ENCODE results near the gene C17orf75. TPM values are rescaled to one million over a fixed set of nuclear protein-coding genes. Genes with fewer than 3 reads are reported as not detected.

C17orf75 gene
- total RNA-seq, 1 experiment from 2014 or later = 22.5 TPM

- no peak overlapping the region for H3K4me3 ChIP-seq (replicated peaks in 1 of 2; ENCODE audit: low read depth in 1 of 2, low read length in 2 of 2)
- peaks cover 56 to 76% of the 10 kb centered on the region in 2 experiments for H3K36me3 ChIP-seq (ENCODE audit: control insufficient read depth in 1 of 2, insufficient read depth in 2 of 2, low read length in 2 of 2)
- no peak for DNase-seq (ENCODE audit: low read depth, low spot score)
- CTCF ChIA-PET = no interaction called here
- ATAC-seq = no peak
- POLR2A ChIA-PET = no interaction called here
- no peaks in the 10 kb centered on the region for H3K9me3 ChIP-seq (ENCODE audit: control insufficient read depth in 1 of 2, insufficient read depth in 1 of 2, low read depth in 1 of 2, low read length in 2 of 2)
- H3K79me2 ChIP-seq (ENCODE audit: insufficient read depth, low read length) = peaks cover 100% of the 10 kb centered on the region
- H4K20me1 ChIP-seq (ENCODE audit: insufficient read depth) = peaks cover 58% of the 10 kb centered on the region; the same call in 1 of the 2 replicates
- H3K27ac ChIP-seq (ENCODE audit: low read depth, low read length) = no peak overlapping the region
- no peak overlapping the region for H2AFZ ChIP-seq (ENCODE audit: low read depth, low read length, poor library complexity, severe bottlenecking)
- H3K4me1 ChIP-seq (ENCODE audit: control insufficient read depth in 1 of 2, insufficient read depth in 2 of 2, low read length in 2 of 2) = peaks cover 2 to 10% of the 10 kb centered on the region in 2 experiments; a peak in 3 of 4 replicates
- RAD21 ChIA-PET (ENCODE audit: low non-redundant PET in 1 of 2, low total read pairs in 2 of 2, uncharacterized antibody in 2 of 2, unreplicated experiment in 2 of 2) = no interaction called here
- BruUV-seq (replicated peaks) = no TSS peak
- H3K9me2 ChIP-seq (ENCODE audit: insufficient read depth) = no peaks in the 10 kb centered on the region
- no peak overlapping the region for H3K9ac ChIP-seq (ENCODE audit: low read length)
- TF ChIP-seq ZNF274 (IDR thresholded peaks at IDR 0.05; ENCODE audit: low read depth, low read length) = no peak
- no peak for TF ChIP-seq SIN3A (IDR thresholded peaks at IDR 0.05; ENCODE audit: low read depth)
- TF ChIP-seq ELF1 (IDR thresholded peaks at IDR 0.05; ENCODE audit: borderline replicate concordance, low read depth) = no peak
- TF ChIP-seq SRF (IDR thresholded peaks at IDR 0.05; ENCODE audit: low read depth) = no peak
- no peak for TF ChIP-seq ATF3 (IDR thresholded peaks at IDR 0.05)
- TF ChIP-seq CTCF (IDR thresholded peaks at IDR 0.05 in 2 of 3, conservative IDR thresholded peaks at IDR 0.05 in 1 of 3; ENCODE audit: borderline replicate concordance in 1 of 3, insufficient read depth in 1 of 3, low read depth in 2 of 3, low read length in 2 of 3) = no peak
- TF ChIP-seq EGR1 (IDR thresholded peaks at IDR 0.05; ENCODE audit: low read depth) = no peak
- no peak for TF ChIP-seq RAD21 (IDR thresholded peaks at IDR 0.05; ENCODE audit: low read depth)
- no peak overlapping the region for H3K4me2 ChIP-seq (ENCODE audit: low read length)
- intact Hi-C loops (cut with micrococcal nuclease) = no loop called here
- no peaks in the 10 kb centered on the region for H3K27me3 ChIP-seq (ENCODE audit: insufficient read depth, low read length)
Observed at GRCh38 chr17:32356750-32357149, 14.8 kb upstream of the C17orf75 start.

- no peak overlapping the region for H2AFZ ChIP-seq (ENCODE audit: low read depth, low read length, poor library complexity, severe bottlenecking)
- no peaks in the 10 kb centered on the region for H3K9me3 ChIP-seq (ENCODE audit: control insufficient read depth in 1 of 2, insufficient read depth in 1 of 2, low read depth in 1 of 2, low read length in 2 of 2)
- peaks cover 52 to 77% of the 10 kb centered on the region in 2 experiments for H3K36me3 ChIP-seq (ENCODE audit: control insufficient read depth in 1 of 2, insufficient read depth in 2 of 2, low read length in 2 of 2)
- ChIA-PET CTCF (no interaction called here), RAD21 (ENCODE audit: low non-redundant PET in 1 of 2, low total read pairs in 2 of 2, uncharacterized antibody in 2 of 2, unreplicated experiment in 2 of 2) (no interaction called here), POLR2A (no interaction called here)
- H3K4me3 ChIP-seq (replicated peaks in 1 of 2; ENCODE audit: low read depth in 1 of 2, low read length in 2 of 2) = no peak overlapping the region
- no peak overlapping the region for H3K9ac ChIP-seq (ENCODE audit: low read length)
- H3K27me3 ChIP-seq (ENCODE audit: insufficient read depth, low read length) = no peaks in the 10 kb centered on the region
- intact Hi-C loops (cut with micrococcal nuclease) = no loop called here
- H3K9me2 ChIP-seq (ENCODE audit: insufficient read depth) = no peaks in the 10 kb centered on the region
- peaks cover 60% of the 10 kb centered on the region; the same call in 1 of the 2 replicates for H4K20me1 ChIP-seq (ENCODE audit: insufficient read depth)
- peaks cover 100% of the 10 kb centered on the region for H3K79me2 ChIP-seq (ENCODE audit: insufficient read depth, low read length)
- no TSS peak for BruUV-seq (replicated peaks)
- H3K4me2 ChIP-seq (ENCODE audit: low read length) = no peak overlapping the region
- no peak overlapping the region for H3K27ac ChIP-seq (ENCODE audit: low read depth, low read length)
- ATAC-seq (no peak), DNase-seq (ENCODE audit: low read depth, low spot score) (no peak)
- peaks cover 5 to 14% of the 10 kb centered on the region in 2 experiments; a peak in 3 of 4 replicates for H3K4me1 ChIP-seq (ENCODE audit: control insufficient read depth in 1 of 2, insufficient read depth in 2 of 2, low read length in 2 of 2)
- TF ChIP-seq EZH2phosphoT487 (IDR thresholded peaks at IDR 0.05; ENCODE audit: borderline replicate concordance) = no peak
- no peak for TF ChIP-seq ZFX (IDR thresholded peaks at IDR 0.05)
- no peak for TF ChIP-seq ZBTB33 (IDR thresholded peaks at IDR 0.05; ENCODE audit: extremely low read depth, insufficient replicate concordance, low read length)
- no peak for TF ChIP-seq POLR2A (IDR thresholded peaks at IDR 0.05; ENCODE audit: borderline replicate concordance, extremely low read depth, insufficient read depth, insufficient read length)
- no peak for TF ChIP-seq EZH2 (IDR thresholded peaks at IDR 0.05)
- TF ChIP-seq SRF (IDR thresholded peaks at IDR 0.05; ENCODE audit: low read depth) = no peak
- no peak for TF ChIP-seq SP1 (IDR thresholded peaks at IDR 0.05; ENCODE audit: low read depth)
- no peak for TF ChIP-seq YY1 (IDR thresholded peaks at IDR 0.05; ENCODE audit: extremely low read depth, insufficient replicate concordance, low read depth, low read length)
- no peak for TF ChIP-seq SIN3A (IDR thresholded peaks at IDR 0.05; ENCODE audit: low read depth)
- TF ChIP-seq MAX (IDR thresholded peaks at IDR 0.05) = no peak
Observed at GRCh38 chr17:32356378-32356743, 14.4 kb upstream of the C17orf75 start.

Data from HCT116 (cell line).